Measurements from ENCODE around the gene LHPP. TPM values are rescaled to one million over a fixed set of nuclear protein-coding genes. Genes with fewer than 3 reads are reported as not detected.

LHPP gene
- total RNA-seq, 1 experiment from 2014 or later, result 24.7 TPM

DNA sequence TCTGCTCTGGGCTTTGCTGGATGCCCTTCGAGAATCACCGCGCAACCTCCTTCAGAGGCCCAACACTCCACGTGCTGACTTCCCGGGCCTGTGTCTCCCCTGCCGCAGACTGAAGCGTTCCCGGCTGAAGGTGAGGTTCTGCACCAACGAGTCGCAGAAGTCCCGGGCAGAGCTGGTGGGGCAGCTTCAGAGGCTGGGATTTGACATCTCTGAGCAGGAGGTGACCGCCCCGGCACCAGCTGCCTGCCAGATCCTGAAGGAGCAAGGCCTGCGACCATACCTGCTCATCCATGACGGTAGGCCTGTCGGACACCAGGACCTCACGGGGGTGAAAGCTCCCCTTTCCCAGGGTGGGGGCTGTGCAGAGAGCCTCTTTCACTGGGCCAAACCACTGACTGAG lies 22.4 kb downstream of the LHPP start:
- no TSS peak for BruUV-seq (replicated peaks)
- H3F3A ChIP-seq (ENCODE audit: insufficient read depth, low read depth), result no peaks in the 10 kb centered on the region
- TF ChIP-seq EZH2 (IDR thresholded peaks at IDR 0.05; ENCODE audit: low read depth), result no peak
- TF ChIP-seq, protein P1, sequence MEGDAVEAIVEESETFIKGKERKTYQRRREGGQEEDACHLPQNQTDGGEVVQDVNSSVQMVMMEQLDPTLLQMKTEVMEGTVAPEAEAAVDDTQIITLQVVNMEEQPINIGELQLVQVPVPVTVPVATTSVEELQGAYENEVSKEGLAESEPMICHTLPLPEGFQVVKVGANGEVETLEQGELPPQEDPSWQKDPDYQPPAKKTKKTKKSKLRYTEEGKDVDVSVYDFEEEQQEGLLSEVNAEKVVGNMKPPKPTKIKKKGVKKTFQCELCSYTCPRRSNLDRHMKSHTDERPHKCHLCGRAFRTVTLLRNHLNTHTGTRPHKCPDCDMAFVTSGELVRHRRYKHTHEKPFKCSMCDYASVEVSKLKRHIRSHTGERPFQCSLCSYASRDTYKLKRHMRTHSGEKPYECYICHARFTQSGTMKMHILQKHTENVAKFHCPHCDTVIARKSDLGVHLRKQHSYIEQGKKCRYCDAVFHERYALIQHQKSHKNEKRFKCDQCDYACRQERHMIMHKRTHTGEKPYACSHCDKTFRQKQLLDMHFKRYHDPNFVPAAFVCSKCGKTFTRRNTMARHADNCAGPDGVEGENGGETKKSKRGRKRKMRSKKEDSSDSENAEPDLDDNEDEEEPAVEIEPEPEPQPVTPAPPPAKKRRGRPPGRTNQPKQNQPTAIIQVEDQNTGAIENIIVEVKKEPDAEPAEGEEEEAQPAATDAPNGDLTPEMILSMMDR (conservative IDR thresholded peaks at IDR 0.05), result no peak
- no peaks in the 10 kb centered on the region for H4K20me1 ChIP-seq (ENCODE audit: insufficient read depth)
- ChIA-PET POLR2A (ENCODE audit: unreplicated experiment) (no interaction called here), CTCF (no interaction called here)
- no peak overlapping the region for H3K4me3 ChIP-seq
- no peak overlapping the region for H3K27ac ChIP-seq
- H3K27me3 ChIP-seq (ENCODE audit: insufficient read depth, low read depth), result no peaks in the 10 kb centered on the region
- intact Hi-C loops (cut with micrococcal nuclease; ENCODE audit: unreplicated experiment), result no loop called here
- no peaks in the 10 kb centered on the region for H3K79me2 ChIP-seq (ENCODE audit: low read depth)
- H3K36me3 ChIP-seq (ENCODE audit: low read depth), result no peaks in the 10 kb centered on the region
- H2AFZ ChIP-seq, result no peak overlapping the region
- H3K9me2 ChIP-seq (ENCODE audit: insufficient read depth), result no peaks in the 10 kb centered on the region
- no peaks in the 10 kb centered on the region for H3K9me3 ChIP-seq (ENCODE audit: insufficient read depth, low read depth)
- DNase-seq, result no peak
- H3K4me1 ChIP-seq (replicated peaks; ENCODE audit: insufficient read depth), result no peaks in the 10 kb centered on the region
- no peak overlapping the region for H3K4me2 ChIP-seq

DNA sequence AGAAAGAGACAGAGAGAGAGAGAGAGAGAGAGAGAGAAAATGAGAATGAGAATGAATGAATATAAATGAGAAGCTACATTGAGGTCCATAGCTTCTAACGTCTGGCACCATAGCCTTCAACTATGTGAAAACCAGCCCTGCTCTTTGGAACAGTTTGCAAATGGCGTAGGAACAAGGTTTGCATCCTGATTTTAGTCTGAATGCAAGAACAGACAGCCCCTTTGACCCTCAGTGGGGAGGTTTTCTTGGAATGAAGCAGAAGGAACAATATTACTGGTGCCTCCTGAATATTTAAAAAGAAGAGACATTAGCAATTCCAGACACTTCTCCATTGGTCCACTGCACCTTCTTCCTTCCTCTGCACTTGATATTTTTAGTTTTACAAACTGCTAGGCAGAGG lies 23.0 kb downstream of the LHPP start:
- CTCF ChIA-PET, result no interaction called here
- no peak for DNase-seq
- no peaks in the 10 kb centered on the region for H3K36me3 ChIP-seq (ENCODE audit: low read depth)
- H3K27ac ChIP-seq, result no peak overlapping the region
- H3K79me2 ChIP-seq (ENCODE audit: low read depth), result no peaks in the 10 kb centered on the region
- BruUV-seq (replicated peaks), result no TSS peak
- H3K27me3 ChIP-seq (ENCODE audit: insufficient read depth, low read depth), result no peaks in the 10 kb centered on the region
- no peaks in the 10 kb centered on the region for H4K20me1 ChIP-seq (ENCODE audit: insufficient read depth)
- no peak overlapping the region for H3K4me3 ChIP-seq
- no peaks in the 10 kb centered on the region for H3K4me1 ChIP-seq (replicated peaks; ENCODE audit: insufficient read depth)
- POLR2A ChIA-PET (ENCODE audit: unreplicated experiment), result interaction anchor here (0.6 kb wide), 1 partner anchor 23 kb away, joined by 4 read pairs; the partner anchor contains the start of gene LHPP
- H3K4me2 ChIP-seq, result no peak overlapping the region
- H2AFZ ChIP-seq, result no peak overlapping the region
- H3K9me2 ChIP-seq (ENCODE audit: insufficient read depth), result no peaks in the 10 kb centered on the region
- TF ChIP-seq EZH2 (IDR thresholded peaks at IDR 0.05; ENCODE audit: low read depth), result no peak
- intact Hi-C loops (cut with micrococcal nuclease; ENCODE audit: unreplicated experiment), result no loop called here
- no peaks in the 10 kb centered on the region for H3F3A ChIP-seq (ENCODE audit: insufficient read depth, low read depth)
- no peaks in the 10 kb centered on the region for H3K9me3 ChIP-seq (ENCODE audit: insufficient read depth, low read depth)

- no TSS peak for BruUV-seq (replicated peaks)
- Histone ChIP-seq H3K4me3 (no peak overlapping the region), H3K4me1 (replicated peaks; ENCODE audit: insufficient read depth) (no peaks in the 10 kb centered on the region), H3F3A (ENCODE audit: insufficient read depth, low read depth) (no peaks in the 10 kb centered on the region), H3K79me2 (ENCODE audit: low read depth) (no peaks in the 10 kb centered on the region), H4K20me1 (ENCODE audit: insufficient read depth) (no peaks in the 10 kb centered on the region), H2AFZ (no peak overlapping the region), H3K9me2 (ENCODE audit: insufficient read depth) (no peaks in the 10 kb centered on the region), H3K27me3 (ENCODE audit: insufficient read depth, low read depth) (no peaks in the 10 kb centered on the region), H3K27ac (no peak overlapping the region), H3K9me3 (ENCODE audit: insufficient read depth, low read depth) (no peaks in the 10 kb centered on the region), H3K36me3 (ENCODE audit: low read depth) (no peaks in the 10 kb centered on the region), H3K4me2 (no peak overlapping the region)
- no peak for DNase-seq
- intact Hi-C loops (cut with micrococcal nuclease; ENCODE audit: unreplicated experiment), result no loop called here
- TF ChIP-seq, protein P1 (conservative IDR thresholded peaks at IDR 0.05), result no peak
- TF ChIP-seq EZH2 (IDR thresholded peaks at IDR 0.05; ENCODE audit: low read depth), result no peak
- ChIA-PET POLR2A (ENCODE audit: unreplicated experiment) (no interaction called here), CTCF (no interaction called here)
Observed at GRCh38 chr10:124486635-124487034, 25.0 kb downstream of the LHPP start.

GRCh38 chr10:124491105-124491504 lies 29.5 kb downstream of the LHPP start:
- CTCF ChIA-PET, result no interaction called here
- no peaks in the 10 kb centered on the region for H3K9me3 ChIP-seq (ENCODE audit: insufficient read depth, low read depth)
- no peaks in the 10 kb centered on the region for H3K79me2 ChIP-seq (ENCODE audit: low read depth)
- H3K4me3 ChIP-seq, result no peak overlapping the region
- no peaks in the 10 kb centered on the region for H3K4me1 ChIP-seq (replicated peaks; ENCODE audit: insufficient read depth)
- no peaks in the 10 kb centered on the region for H3K9me2 ChIP-seq (ENCODE audit: insufficient read depth)
- no peaks in the 10 kb centered on the region for H3K36me3 ChIP-seq (ENCODE audit: low read depth)
- no peak for DNase-seq
- intact Hi-C loops (cut with micrococcal nuclease; ENCODE audit: unreplicated experiment), result no loop called here
- H2AFZ ChIP-seq, result no peak overlapping the region
- H4K20me1 ChIP-seq (ENCODE audit: insufficient read depth), result no peaks in the 10 kb centered on the region
- no TSS peak for BruUV-seq (replicated peaks)
- TF ChIP-seq, protein P1 (conservative IDR thresholded peaks at IDR 0.05), result no peak
- no peak for TF ChIP-seq EZH2 (IDR thresholded peaks at IDR 0.05; ENCODE audit: low read depth)
- no peaks in the 10 kb centered on the region for H3F3A ChIP-seq (ENCODE audit: insufficient read depth, low read depth)
- POLR2A ChIA-PET (ENCODE audit: unreplicated experiment), result no interaction called here
- no peak overlapping the region for H3K27ac ChIP-seq
- H3K4me2 ChIP-seq, result no peak overlapping the region
- H3K27me3 ChIP-seq (ENCODE audit: insufficient read depth, low read depth), result no peaks in the 10 kb centered on the region
